Measurements from ENCODE around the gene FAM72D.
"Not testable (repeated sequence)": the region's sequence is repeated elsewhere in the genome, so short reads cannot be mapped to it uniquely, and the experiment has no call there.

Gene FAM72D

DNA sequence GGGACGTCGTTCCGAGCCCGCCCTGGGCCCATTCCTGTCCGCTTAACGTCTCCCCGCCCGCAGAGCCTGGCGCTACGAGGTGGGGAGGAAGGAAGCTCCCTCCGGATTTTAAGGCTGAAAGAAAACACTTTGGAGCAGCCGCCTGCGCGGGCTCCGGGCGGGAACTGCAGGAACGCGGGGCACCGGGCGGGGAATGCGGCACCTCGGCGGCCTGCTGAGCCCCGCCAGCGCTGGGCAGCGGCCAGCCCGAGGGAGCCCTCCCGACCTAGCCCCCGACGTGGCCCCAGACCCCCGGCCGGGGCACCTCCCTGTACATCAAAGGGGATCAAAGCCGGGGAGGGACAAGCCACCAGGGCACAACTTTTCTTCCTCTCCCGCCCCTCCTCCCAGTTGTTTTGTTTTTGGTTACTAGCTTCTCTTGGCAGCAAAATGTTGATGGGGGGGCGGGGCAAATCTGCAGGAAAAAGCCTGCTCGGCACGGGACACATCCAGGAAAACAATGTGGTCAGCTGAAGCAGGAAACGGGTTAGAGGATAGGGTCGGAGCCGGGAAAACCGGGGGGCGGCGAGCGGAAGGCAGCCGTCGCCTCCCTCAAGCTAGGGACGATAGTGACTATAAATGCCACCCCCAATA, 2.1 kb upstream of the FAM72D start:
- DNase-seq = not testable (repeated sequence)

DNA sequence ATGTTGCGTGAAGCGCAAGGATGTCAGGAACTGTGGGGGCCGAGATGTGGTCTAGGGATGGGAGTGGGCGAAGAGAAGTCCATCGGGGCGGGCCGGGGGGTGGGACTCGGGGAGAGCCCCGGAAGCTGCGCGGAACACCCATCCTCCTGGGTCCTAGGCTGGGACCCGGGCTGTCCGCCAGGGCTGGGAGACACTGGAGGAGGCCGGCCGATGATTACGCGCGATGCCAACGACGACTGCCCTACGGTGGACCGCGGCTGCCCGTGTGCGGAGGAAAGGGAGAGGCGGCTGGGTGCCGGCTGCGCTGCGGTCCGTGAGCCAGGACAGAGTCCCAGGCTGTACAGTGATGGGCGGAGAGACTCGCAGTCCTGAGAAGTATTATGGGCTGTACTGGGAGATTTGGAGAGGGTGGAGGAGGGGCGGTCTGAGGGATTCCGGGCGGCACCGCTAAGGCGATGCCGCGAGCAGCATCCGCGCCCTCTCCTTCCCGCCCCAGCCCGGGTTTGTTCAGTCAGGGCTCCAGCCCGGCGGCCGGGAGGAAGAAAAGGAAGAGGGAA, 1.0 kb upstream of the FAM72D start:
- not testable (repeated sequence) for DNase-seq

DNA sequence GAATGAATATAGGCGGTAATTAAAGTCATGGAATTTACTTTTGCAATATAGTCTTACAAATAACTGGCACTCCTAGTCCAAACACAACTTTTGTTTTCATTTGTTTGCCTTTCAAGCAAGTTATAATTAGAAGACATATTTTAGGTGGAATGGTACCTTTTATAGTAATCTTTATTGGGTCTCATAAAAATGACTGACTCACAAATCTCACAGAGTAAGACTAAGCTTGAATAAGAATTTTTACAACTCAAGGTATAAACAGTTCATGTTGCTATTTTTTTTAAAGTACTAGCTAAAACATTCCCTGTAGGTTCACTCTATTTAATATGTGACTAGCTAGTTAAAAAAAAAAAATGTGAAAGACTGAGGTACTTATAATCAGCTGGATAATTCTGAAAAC, 6.0 kb downstream of the FAM72D start:
- not testable (repeated sequence) for DNase-seq

DNA sequence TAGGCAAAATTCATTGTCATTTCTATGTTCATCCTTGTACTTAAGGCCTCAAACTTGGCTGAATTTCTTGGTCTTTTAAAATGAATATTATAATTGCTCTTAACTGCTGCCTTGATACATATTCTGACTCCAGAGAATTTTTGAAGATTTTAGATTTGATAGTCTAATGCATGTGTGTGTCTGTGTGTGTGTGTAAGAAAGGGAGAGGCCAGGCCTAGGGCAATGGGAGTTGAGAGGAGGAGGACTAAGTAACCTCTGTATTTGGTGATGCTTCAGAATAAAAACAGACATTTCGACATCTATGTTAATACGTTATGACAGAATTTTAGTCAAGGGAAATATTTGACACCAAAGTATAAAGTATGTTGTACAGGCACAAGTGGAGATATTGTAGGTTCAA, 7.5 kb downstream of the FAM72D start:
- DNase-seq = not testable (repeated sequence)

DNA sequence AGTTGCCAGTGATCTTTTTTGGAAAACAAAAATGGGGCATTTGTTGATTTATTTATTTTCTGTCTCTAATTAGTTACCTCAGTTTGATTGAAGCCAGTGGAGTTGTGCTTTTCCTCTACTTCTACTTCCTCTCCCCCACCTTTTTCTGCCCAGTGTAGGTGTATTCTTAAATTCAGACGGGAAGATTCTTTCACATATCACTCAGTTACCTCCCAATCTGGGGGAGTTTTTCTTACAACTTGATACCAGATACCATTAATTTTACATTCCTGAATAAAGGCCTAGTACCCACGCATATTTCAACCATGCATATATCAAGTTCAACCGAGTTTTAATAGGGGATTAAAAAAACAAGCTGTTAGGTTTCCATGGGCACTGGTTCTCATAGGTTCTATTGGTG, 15.9 kb downstream of the FAM72D start:
- not testable (repeated sequence) for DNase-seq

DNA sequence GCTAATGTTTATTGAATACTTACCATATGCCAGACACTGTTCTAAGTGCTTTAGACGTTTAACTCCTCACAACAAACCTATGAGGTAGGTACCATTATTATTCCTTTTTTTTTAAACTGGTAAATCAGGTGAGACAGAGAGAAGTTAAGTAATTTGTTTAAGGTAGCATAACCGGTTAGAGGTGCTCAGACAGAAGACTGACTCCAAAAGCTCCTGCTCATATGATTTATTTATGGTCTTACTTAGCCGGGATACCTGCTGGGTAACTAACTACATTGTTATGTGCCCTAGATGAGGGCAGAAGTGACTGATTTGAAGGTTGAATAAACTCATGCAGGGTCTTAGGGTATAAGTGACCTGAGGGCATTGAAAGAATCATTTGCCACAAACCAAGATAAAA, 16.9 kb downstream of the FAM72D start:
- not testable (repeated sequence) for DNase-seq

DNA sequence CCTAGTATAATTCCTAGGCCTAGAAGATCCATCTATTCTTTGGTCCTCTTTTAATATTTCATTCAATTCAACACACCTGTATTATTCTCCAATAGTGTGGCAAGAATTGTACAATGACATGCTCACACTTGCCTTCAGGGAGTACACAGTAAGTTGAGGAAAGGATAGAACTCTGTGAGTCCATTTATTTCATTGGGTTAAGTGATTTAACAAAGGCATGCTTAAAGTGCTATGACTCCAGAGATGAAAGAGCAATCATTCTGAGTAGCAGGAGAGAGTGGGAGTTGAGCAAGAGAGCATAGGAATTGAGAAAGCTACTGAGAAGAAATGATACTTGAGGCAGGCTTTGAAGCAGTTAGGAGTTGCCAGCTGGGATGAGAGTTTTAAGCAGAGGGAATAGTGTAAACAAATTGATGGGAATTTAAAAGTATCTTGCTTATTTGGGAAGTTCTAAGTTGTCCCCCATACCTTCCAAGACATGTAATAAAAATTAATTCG, 18.8 kb downstream of the FAM72D start:
- DNase-seq = not testable (repeated sequence)

DNA sequence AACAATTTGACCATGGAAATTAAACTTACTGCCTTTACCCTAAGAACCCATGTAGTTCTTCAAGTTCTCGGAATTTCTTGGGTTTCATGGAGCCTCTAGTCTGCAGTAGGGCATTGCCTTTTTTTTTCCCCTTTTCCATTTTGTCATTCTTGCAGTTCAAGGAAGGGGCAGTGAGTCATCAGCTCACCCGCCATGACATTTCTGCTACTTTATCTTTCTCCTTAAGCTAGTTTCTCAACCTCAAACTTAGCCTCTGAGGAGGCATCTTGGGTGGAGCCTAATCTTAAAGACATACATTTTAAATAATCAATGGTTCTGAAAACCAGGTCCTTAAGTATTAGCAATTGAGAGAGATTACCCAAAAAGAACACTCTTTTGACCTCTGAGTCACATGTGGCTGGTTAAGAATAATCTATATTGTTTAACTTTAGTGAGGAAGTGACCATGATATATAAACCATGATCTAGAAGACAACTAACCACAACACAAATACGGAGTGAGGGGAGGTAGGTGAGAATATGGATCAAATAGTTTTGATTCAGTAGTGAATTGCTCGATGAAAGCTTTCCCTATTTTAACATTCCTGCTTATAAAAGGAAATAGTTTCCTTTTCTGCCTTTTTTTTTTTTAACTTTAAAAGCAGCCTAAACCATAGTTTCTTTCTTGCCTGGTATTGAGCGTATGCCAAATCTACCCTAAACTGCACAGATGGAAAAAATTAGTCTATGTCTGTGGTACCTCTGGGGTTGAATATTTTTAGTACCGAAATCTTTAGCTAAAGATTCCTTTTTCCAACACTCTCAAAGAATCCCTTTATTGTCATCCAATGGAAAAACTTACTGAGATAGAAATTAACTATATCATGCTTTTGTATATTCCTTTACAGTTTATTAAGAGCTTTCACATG, 20.1 kb downstream of the FAM72D start:
- DNase-seq = not testable (repeated sequence)

DNA sequence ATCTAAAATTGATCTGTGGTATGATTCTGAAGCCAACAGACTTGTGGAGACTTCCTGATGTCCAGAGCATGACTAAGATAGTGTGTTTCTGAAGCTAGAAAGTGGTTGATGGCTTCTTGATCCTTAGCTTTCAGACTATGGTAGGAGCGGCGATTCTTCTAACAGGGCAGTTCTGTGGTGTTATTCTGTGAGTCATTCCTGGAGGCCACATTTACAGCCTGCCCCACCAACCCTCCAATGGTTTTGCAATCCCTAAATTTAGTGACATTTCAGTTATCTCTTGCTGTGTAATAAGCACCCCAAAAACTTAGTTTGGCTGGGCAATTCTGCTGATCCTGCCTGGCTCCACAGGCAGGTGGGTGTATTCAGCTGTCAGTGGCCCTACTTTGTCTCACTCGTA, 24.1 kb downstream of the FAM72D start:
- DNase-seq = not testable (repeated sequence)

DNA sequence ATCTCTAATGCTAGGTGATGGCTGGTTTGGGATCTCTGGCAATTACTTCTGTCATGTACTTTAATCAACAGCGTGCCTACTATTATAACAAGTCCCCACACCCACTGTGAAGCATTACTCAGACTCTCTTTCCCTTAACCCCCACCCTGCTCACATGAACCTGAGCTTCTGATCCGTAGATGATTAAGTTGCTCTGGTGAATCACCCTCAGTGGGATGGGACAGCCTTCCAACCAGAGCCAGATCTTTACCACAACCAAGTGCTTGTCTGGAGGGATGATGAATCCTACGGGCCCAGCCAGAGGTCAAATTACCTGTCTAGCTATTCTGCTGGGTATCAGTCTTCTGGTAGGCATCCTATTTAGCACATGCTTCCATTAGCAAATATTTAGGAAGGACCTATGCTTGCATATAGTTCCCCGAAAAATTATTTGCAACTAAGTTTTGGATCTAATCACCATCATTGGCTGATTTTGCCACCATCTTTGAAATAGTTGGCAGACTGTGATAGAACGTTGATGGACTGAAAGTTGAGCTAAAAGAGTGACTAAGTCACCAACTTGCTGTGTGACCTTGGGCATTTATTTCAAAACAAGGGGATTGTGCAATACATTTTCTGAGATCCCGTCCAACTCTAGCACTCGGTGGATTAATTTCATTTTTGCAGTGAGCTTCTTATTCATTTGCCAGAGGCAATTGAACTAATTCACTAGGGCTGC, 26.7 kb downstream of the FAM72D start:
- not testable (repeated sequence) for DNase-seq

DNA sequence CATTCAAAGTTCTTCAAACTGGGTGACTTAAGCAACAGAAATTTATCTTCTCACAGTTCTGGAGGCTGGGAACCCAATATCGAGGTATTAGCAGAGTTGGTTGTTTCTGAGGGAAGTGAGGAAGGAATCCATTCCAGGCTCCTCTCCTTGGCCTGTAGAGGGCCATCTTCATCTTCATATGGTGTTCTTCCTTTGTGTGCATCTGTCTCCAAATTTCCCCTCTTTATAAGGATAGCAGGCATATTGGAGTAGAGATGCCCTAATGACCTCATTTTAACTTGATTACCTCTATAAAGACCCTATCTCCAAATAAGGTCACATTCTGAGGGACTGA, 27.3 kb downstream of the FAM72D start:
- DNase-seq = not testable (repeated sequence)

DNA sequence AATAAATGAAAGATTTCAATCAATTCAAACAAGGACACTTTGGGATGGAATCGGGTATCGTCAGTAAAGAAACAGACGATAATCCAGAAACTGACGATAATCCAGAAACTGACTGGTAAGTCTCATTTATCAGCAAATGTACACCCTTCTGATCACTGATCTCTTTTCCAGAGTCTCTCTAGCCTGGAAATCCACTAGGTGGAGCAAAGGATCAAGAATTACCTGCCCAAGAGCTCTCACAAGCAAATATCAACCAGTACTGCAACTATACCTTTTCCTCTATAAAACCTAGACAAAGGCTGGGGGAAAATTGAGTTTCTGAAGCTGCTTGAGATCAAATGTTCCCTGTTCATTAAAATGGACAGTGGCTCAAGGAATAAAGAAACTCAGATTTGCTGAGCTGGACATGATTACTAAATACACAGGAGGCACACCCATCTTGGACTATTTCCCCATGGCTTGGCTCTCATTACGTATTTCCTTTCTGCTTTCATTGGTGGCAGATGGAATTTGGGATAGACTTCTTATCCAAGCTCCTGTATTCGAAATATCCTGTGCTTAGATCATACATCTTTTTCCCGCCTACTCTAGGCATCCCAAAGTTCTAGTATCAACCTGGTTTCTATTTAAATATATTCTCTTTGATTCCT, 28.3 kb downstream of the FAM72D start:
- DNase-seq = not testable (repeated sequence)

DNA sequence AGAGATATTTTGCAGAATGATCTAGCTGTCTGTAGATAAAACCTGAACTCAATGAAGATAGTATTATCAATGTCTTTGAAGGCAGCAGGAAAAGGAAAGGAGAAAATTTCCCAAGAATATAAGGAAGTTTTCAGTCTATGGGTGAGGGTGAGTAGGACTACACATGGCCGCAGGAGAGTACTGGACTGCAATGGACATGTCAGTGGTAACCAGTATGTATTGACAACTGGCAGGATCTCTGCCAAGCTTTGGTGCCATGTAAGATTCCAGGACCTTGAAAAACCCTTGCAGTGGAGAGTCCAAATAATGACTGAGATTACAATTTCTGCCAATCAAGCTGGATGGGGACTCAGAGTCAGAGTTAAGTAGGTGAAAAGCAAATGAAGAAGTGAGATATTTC, 29.3 kb downstream of the FAM72D start:
- DNase-seq = not testable (repeated sequence)

DNA sequence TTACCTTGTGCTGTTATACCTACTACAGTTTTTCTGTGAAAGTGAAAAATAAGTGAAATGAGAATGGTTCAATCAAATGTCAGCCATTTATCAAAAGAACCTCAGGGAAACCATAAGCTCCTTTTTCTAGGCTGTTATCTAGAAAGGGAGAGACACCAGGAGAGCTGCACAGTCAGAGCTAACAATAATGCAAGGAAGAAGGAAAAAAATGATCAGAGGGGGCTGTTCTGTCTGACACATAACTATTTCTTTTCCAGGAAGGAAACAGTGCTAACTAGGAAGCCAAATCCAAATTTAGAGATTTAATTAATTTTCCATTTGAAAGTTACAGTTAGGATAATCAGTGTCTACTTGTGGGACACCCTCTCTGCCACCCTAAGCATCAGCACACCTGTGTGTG, 31.4 kb downstream of the FAM72D start:
- not testable (repeated sequence) for DNase-seq

DNA sequence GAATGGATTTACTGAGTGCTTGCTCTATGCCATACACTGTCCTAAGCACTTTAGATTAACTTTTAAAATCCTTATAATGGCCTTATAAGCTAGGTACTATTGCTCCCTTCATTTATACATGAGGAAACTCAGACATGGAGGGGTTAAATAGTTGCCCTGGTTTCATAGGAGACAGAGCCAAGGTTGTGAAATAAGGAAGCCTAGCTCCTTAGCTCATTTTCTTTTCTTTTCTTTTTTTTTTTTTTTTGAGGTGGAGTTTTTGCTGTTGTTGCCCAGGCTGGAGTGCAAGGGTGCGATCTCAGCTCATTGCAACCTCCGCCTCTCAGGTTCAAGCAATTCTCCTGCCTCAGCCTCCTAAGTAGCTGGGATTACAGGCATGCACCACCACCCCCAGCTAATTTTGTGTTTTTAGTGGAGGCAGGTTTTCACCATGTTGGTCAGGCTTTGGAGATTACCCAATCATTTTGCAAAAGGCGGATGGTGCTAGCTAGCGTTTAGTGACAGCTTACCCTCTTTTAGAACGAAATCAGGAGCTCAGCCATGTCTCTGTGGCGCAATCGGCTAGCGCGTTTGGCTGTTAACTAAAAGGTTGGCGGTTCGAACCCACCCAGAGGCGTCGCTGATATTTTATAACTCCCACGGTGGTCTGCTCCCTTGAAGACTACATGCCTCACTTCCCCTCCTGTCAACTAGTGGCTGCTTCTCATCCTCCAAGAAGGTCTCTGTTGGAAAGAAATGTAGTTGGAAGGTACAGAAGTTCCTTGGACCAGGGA, 33.1 kb downstream of the FAM72D start:
- DNase-seq = not testable (repeated sequence)

DNA sequence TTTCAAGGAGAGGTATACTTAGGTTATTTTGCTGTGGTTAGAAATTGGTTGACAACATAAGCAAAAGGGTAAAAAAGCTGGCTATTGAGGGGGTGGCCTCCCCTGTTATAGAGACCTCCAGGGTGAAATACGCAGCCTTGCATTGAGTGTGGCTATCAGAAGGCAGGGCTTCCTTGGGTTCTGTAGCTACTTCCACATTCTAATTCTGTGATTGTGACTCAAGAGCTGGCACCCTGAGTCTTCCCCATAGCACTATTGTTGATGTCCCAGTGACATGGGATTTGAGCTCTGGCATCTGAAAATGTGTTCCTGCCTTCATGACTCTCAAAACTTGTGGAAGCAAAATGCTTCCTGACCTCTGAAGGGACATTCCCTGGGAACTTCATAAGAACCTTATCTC, 38.7 kb downstream of the FAM72D start:
- not testable (repeated sequence) for DNase-seq

DNA sequence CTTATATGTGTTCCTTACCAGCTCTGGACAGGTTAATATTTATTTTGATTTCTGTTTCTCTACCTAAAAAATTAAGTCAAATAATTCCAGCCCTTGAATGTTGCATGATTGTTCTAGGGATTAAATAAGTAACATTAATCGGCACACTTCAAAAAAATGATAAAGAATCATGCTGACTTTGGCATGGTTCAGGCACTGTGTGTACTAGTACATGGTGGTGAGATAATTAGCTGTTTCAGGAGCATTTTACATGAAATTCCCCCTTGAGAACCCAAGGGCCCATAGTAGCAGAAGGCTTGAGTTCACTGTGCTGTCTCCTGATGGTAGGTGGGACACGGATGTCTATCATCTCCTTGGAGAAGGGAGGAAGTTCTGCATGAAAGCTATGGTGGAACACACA, 44.8 kb downstream of the FAM72D start:
- DNase-seq = not testable (repeated sequence)

DNA sequence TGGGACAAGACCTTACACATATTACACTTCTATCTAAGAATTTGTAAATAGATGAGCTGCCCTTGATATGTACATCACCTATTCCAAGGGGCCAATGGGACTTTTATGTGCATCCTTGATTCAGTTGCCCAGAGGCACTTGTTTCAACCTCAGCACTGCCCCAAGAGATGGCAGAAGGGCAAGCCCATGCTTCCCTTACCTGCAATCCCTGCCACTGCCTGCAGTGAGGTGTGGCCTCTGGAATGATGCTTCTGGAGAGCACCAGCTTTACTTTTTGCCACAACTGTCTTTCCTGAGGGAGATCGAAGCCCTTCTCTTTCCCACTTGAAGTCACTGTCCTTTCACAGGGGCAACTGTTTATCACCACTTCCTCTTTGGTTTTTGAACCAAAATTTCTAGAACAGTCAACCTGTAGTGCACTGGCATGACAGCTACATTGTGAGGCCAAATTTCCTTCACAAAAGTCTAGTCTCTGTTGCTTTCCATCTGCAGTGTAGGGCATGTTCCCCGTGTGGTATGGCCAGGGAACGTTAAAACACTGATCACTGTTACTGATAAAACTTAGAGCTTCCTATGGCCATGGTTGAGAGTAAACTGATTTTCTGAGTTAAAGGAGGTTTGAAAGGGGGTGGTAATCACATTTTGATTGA, 48.6 kb downstream of the FAM72D start:
- not testable (repeated sequence) for DNase-seq

DNA sequence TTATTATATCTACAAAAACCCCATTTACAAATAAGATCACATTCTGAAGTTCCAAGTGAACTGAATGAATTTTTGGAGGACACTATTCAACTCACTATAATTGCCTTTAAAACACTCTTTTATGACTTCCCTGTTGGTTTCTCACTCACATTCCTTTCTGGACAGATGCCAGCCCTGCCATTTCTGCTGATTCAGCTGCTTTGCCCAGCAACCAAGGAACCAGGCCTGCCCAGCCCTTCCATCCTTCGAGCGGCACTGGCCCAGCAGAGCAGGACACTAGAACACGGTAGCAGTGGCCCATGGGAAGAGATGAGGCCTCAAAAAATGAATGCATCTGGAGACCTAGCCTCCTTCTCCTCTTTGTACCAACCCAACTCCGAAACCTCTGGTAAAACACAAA, 50.5 kb downstream of the FAM72D start:
- DNase-seq = not testable (repeated sequence)

DNA sequence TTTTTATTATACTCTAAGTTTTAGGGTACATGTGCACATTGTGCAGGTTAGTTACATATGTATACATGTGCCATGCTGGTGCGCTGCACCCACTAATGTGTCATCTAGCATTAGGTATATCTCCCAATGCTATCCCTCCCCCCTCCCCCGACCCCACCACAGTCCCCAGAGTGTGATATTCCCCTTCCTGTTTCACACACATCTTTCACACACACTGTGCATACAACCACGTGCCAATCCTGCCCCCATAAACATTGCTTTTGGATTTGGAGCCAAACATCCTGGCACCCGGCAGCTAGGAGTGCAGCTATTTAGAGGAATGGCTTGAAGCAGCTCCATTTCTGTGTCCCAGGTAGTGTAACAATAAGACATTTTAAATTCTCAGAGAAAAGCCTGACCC, 51.4 kb downstream of the FAM72D start:
- DNase-seq = not testable (repeated sequence)

DNA sequence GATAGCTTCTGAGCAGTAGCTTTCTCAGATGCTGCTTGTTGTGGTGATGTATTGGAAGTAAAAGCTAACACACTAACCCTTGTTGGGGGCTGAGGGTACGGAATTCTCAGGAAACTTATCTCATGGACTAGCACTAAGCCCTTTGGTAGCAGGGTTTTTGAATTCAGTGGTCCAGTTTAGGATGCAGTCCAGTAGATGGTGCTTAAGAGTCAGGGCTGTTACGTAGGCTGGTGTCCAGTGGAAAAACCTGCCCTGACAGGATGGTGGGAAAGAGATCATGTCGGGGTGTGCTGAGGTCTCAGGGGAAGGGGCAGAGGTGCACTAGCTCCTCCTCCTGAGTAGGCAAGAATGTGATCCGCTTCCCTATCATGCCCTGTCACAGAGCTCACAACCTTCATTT, 59.6 kb downstream of the FAM72D start:
- not testable (repeated sequence) for DNase-seq

Data from activated naive CD4-positive, alpha-beta T cell (primary cell).